Middle frontal gyrus (tissue), 1 donor: ENCODE measurements around the gene TRIM38.
"Not testable (repeated sequence)": the region's sequence is repeated elsewhere in the genome, so short reads cannot be mapped to it uniquely, and the experiment has no call there.

Experiments used
- DNase-seq: peaks from one replicate; pipeline ENCODE4 v3.0.0-alpha.2; 2015; ENCODE audit warnings: low spot score; ENCODE audit errors: extremely low spot score

TRIM38 gene

DNA sequence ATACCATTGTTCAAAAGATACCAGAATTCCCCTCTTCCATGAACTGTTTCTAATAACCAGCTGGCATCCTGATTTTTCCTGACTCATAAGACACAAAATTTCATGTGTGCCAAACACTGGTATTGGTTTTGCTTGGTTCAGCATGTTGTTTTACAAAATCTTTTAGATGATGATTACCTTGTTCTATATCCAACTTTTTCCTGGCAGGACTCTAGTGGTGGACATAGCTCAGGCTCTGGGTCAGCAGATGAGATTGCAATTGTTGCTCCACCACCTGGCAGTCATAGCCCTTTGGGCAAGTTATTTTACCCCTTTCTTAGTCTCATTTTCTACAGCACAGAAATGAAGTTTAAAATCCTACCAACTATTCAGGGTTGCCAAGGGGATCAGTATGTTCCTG lies 6.2 kb downstream of the TRIM38 start:
- no peak for DNase-seq

DNA sequence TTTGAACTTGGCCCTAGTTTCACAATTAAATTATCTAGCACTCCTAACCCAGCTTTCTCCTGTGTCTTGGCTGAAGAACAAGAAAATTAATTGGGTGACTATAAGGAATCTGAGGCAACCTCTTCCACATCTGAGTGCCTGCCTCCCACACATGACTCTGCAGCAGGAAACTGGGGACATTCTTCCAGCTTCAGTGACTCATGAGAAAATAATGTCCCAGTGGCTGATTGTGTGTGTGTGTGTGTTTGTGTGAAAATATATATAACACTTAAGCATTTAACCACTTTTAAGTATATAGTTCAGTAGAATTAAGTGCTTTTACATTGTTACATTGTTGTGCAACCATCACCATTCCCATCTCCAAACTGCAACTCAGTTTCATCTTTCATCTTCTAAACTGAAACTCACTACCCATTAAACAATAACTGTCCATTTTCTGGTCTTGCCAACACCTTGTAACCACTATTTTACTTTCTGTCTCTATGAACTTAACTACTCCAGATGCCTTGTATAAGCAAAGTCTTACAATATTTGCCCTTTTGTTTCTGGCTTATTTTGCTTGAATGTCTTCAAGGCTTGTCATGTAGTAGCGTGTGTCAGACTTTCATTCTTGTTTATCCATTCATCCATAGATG lies 8.7 kb downstream of the TRIM38 start:
- peak; percentile 24 for DNase-seq

DNA sequence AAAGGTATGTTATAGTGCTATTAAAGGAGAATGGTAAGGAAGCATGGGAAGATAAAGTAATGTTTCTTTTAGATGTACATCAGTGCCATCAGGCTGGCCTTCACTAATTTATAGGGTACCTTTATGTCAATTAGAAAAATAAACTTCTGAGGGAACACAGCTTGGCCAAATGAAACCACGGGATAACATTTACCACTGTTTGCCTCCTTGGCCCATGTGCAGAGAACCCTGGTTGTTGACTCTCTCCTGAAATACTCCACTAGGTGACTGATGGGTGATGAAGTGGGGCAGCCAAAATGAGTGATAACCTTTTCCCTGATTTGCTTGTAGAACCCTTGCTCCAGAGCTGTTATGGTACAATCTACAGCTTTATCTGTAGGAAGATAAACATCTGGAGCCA lies 9.5 kb downstream of the TRIM38 start:
- DNase-seq: no peak

DNA sequence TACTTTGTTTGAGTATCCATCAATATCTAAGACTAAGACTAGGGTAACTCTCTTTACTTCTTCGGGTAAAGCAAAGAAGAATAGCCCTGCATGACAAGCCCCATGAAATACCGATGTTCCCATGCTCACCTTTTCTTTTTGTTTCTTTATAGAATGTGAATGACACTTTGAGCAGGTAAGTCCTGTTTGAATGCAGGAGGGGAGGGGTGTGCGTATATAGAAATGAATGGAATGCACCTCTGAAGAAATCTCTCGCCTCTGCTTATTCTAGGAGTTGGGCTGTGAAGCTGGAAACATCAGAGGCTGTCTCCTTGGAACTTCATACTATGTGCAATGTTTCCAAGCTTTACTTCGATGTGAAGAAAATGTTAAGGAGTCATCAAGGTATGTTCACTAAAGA lies 10.3 kb downstream of the TRIM38 start:
- DNase-seq: no peak

DNA sequence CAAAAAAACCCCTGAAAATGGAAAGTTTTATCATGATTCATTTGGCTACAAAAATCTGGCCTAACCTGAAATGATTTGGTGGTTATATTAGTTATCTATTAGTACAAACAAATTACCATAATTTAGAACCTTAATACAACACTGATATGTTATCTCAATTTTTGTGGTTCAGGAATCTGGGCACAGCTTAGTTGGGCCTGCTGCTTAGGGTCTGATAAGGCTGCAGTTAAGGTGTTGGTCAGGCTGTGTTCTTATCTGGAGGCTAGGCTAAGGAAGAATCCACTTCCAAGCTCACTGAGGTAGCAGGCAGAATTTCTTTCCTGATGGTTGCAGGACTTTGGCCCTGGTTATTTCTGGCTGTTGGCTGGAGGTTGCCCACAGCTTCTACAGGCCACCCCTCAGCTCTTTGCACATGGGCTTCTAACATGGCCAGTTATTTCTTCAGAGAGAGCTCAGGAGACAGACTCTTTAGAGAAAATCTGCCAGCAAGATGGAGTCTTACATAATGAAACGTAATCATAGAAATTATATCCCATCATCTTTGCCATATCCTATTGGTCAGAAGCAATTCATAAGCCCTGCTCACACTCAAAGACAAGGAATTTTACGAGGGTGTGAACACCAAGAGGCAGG lies 11.4 kb downstream of the TRIM38 start:
- no peak for DNase-seq

DNA sequence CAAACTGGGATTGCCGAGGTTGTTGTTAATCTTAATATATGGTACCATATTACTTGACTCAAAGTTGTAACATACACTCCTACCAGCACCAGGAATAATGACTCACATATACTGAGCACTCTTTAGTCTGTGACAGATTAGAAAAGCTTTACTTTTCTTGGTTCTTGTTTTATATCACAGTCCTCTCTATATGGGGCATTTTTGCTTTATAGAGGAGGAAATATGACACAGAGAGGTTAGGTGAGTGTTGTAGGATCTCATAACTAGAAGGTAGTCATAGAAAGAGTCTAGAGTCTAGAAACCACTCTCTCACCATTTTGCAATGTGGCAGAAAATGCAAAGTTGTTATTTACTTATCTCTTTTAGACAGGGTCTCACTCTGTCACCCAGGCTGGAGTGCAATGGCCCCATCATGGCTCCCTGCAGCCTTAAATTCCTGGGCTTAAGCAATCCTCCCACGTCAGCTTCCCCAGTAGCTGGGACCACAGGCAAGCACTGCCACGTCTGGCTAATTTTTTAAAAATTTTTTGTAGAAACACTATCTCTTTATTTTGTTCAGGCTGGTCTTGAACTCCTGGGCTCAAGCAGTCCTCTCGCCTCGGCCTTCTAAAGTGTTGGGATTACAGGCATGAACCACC lies 13.4 kb downstream of the TRIM38 start:
- no peak for DNase-seq

DNA sequence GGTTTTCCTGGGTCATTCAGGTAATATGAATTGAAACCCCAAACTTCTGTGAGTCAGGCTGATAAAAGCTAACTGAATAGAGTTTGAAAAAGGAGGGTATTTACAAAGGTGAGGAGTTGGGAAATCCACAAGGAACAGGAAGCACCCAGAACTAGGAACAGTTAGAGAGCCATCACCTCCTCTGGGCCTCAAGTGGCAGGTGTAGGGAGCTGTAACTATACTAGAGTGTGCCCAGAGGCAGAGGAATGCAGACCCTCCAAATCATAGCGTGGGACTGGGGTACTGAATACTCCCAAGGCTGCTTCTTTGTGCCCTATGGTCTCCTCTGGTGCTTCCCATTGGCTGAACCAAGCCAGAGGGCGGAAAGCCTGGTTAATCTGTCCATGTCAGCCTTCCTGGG lies 18.3 kb downstream of the TRIM38 start:
- DNase-seq: no peak

DNA sequence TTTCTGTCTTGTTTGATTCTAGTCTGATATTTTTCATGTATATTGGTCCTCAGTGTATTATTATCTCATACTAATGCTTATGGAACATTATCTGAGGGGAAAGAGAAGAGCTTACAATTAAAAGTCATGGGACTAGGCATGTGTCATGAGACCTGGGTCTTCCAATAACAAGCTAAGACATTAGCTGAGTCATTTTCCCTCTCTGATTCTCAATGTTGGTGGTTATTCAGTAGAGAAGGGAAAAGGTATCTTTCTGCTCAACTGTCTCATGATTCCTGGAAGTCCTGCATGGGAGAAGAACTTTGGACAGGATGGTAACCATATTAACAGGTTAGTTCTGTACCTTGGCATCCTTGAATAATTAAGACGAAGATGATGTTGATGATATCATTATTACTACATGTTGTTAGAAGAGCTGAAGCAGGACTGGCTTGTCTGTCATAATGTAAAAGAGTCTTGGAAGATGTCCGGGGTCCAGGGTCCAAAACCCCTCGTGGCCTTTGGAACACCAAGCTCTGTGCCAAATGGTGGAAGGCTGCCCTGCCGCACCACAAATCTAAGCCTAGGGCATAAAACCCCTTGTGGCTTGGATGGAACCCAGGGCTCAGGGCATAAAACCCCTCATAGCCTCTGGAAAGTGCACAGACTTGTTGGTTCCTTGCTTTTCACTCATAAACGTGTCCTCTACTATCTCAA lies 19.1 kb downstream of the TRIM38 start:
- no peak for DNase-seq

DNA sequence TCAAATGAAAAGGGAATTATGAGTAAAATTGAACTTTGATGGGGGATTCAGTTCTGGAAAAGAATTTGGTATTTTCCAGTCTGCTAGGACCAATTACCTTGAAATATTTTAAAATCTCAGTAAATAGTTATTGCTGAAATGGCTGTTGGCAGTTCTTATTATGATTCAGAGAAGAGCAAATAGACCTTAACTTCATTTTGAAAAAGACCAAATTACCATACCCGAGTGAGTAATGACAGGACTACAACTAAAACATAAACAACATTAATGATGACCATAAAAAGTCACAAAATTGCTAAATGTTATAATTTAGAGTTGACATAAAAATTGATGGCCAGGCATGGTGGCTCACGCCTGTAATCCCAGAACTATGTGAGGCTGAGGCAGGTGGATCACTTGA lies 21.7 kb downstream of the TRIM38 start:
- DNase-seq: no peak

DNA sequence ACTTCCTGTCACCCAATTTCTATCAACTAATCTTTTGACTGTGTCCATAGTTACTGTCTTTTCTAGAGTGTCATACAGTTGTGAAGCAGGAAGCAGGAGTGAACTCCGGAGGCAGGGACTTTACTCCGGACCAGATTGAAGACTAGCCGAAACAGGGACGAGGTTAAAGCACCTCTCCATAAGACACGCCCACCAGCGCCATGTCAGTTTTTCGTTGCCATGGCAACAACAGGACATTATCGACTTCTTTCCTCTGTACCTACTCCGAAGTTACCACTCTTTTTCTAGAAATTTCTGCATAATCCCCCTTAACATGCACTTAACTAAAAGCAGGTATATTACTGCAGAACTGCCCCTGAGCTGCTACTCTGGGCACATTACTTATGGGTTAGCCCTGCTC lies 25.2 kb downstream of the TRIM38 start:
- no peak for DNase-seq

DNA sequence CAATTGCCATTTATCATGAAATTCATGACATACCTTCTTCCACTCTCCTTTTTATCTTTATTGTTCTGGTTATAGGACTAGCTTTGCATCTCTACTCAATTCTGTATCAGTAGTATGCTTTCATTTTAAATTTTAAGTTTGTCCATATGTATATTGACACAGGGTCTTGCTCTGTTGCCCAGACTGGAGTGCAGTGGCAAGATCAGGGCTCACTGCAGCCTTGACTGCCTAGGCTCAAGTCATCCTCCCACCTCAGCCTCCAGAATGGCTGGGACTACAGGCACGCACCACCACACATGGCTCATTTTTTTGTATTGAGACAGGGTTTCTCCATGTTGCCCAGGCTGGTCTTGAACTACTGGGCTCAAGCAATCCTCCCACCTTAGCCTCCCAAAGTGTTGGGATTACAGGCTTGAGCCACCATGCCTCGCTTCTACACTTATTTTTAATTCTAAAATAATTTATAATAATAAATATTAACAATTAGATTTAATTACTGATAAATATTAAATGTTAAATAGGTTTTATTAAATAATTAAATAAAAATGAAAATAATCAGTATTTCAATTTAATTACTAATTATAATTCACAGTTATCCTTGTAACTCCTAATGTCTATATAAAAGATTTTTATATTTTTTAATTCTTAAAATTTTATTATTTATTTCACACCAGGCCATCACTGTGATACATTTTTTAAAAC lies 27.7 kb downstream of the TRIM38 start:
- no peak for DNase-seq

DNA sequence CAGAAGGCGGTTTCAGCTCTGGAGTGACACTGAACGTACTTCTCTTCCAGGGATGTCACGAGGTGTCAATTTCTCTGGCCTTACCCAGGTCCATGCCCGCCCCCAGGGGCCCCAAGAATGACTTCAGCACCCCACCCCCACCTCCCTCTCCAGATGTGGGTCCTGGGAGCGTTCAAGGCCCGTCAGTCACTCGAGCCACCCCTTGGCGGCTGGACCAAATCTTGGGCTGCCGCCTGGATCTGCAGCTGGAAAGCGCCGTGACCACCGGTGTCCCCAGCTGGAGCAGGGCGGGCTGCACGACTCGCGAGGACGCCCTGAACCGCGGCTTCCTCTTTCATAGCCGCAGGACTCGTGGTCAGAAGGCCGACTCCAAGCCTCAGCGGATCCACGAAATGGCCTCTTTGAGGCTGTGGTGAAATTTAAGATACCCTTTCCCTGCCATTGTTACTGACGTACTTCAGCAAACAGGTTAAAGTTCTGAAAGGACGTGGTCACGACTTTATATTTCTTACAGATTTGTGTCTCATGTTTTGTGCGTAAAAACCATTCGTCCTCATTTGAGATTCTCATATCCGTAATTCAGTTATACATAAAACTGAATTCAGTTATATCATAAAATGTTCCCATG lies 29.3 kb downstream of the TRIM38 start:
- peak; percentile 40 for DNase-seq

DNA sequence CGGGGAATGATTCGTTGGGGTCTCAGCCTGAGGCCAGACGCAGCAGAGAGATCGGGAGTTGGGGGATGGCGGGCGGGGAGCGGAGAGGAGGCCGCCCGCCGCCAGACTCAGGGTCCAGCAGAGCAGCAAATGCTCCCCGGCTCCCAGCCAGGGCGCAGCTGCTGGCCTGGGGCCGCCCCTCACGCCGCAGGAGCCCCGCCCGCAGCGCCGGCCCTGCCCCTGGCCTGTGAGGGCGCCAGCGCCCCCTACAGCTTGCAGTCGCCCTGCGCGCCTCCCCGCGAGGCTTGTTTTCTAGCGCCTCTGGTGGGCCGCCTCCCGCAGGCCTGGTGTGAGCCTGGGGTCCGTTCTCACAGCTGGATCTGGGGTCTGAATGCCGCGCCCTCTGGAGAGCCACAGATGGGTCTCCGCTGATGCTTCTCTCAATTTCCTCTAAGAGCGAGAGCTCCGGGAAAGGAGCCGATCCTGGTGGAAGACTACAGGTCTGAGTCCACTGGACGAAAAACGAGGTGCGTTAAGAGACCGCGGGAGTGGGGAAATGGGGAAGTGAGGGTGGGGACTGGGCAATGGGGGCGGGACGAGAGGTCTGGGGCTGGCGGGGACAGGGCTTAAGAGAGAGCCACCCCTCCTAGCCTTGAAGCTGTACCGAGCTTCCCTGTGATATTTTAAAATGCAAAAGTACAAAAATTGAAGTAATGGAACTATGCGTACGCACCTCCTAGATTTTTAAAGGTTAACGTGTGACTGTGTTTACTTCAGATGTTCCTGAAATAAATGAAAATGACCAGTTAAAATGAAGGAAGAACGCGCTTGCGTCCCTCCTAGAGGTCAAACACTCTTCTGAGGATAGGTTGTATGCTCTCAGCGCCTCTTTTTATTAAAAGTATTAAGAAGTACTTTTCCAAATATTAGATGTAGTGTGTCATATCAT lies 30.1 kb downstream of the TRIM38 start:
- DNase-seq: peak; percentile 80

DNA sequence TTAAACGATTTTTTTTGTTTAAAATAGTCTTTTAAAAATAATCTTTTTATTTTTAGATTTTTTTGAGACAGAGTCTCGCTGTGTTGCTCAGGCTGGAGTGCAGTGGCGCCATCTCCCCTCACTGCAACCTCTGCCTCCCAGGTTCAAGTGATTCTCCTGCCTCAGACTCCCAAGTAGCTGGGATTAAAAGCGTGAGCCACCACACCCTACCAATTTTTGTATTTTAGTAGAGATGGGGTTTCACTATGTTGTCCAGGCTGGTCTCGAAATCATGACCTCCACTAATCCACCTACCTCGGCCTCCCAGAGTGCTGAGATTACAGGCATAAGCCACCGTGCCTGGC lies 30.7 kb downstream of the TRIM38 start:
- not testable (repeated sequence) for DNase-seq

DNA sequence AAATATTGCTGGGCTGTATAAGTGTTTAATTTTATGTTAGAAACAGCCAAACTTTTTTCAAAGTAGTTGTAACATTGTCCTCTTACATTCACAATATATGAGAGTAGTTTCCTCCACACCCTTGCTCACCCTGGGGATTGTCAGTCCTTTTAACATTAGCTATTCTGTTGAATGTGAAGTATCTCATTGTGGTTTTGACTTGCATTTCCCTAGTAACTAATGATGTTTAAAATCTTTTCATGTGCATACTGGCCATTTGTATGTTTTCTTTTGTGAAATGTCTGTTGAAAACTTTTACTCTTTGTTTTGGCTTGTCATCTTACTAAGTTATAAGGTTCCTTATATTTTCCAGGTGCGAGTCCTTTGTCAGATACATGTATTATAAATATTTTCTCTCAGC lies 32.9 kb downstream of the TRIM38 start:
- no peak for DNase-seq

DNA sequence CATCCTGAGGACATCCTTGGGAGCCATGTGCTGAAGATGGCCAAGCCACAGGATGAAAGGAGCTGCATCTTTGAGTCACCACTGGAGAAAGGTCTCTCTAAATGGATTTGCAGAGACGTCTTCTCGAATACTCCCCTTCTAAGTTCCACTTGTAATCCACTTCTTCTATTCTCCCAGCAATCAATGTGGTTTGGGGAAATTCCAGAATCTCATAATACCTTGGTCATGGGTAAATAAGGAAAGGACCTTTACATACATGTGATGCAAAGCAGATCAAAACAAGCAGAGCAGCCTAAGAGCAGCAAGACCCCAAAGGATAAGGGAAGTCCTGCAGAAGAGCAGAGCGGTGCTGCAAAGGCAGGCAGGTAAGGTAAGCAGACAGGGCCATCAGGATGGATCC lies 35.3 kb downstream of the TRIM38 start:
- no peak for DNase-seq

DNA sequence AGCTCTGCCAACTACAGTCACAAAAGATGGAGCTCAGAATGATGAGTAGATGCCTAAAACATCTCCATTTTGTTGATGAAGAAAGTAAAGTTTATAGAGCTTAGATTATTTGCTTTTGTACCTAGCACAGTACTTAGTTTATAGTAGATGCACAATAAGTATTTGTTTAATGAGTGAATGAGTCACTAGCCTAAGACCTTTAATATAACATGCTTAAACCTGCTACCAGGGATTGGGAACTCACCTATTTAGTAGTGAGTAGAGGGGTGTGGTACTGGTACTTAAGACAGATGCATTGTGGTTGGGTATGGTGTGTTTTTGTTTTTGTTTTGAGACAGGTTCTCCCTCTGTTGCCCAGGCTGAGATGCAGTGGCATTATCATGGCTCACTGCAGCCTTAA lies 35.8 kb downstream of the TRIM38 start:
- DNase-seq: no peak

DNA sequence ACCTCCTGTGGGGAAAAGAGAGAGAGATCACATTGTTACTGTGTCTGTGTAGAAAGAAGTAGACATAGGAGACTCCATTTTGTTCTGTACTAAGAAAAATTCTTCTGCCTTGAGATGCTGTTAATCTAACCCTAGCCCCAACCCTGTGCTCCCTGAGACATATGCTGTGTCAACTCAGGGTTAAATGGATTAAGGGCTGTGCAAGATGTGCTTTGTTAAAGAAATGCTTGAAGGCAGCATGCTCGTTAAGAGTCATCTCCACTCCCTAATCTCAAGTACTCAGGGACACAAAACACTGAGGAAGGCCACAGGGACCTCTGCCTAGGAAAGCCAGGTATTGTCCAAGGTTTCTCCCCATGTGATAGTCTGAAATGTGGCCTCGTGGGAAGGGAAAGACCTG lies 36.6 kb downstream of the TRIM38 start:
- DNase-seq: not testable (repeated sequence)

DNA sequence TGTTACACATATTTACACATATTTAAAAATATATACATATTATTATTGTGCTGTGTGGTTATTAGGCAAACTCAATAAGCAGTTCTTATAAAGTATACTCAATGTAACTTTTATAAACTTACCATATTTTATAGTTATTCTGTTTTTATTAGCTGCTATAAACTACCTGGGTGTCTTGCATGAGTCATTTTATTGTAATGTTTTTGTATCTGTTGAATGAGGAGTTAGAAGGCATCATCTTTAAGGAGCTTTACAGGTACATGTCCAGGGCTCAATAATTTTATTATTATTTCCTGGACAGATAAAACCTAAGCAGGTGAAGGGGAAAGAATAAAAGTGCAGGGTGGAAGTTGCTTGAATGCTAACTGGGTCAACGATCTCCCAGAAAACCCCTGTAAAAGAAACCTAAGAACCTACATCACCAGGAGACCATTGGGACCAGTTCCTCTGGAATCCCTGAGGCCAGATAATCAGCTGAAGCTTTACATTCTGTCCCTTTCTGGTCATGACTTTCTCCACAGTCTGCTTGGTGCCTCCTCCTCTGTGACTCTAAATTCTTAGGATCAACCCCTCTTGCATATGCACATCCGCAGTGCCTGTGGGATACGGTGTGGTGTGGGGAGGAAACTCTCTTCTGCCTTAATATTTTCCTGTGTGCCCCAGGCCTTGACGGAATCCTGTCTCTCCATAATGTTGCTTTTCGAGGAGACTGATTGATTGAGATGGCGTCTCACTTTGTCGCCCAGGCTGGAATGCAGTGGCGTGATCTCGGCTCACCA lies 38.0 kb downstream of the TRIM38 start:
- DNase-seq: no peak
